NOMO-1 (cell line): Measurements from ENCODE around the gene HGFAC.
A peak's percentile ranks its signal among the peaks of the same experiment; 100 is the strongest.

Experiments
- DNase-seq, 2 experiments: peaks; one replicate each; lab custom pipeline; 2025; ENCODE audit not compliant: unreplicated experiment in 2 of 2; lab: John Stamatoyannopoulos, UW

The HGFAC gene

GRCh38 chr4:3484057-3484973 lies 42.5 kb downstream of the HGFAC start:
- peak in 1 of 2 experiments; percentile 31 for DNase-seq

DNA sequence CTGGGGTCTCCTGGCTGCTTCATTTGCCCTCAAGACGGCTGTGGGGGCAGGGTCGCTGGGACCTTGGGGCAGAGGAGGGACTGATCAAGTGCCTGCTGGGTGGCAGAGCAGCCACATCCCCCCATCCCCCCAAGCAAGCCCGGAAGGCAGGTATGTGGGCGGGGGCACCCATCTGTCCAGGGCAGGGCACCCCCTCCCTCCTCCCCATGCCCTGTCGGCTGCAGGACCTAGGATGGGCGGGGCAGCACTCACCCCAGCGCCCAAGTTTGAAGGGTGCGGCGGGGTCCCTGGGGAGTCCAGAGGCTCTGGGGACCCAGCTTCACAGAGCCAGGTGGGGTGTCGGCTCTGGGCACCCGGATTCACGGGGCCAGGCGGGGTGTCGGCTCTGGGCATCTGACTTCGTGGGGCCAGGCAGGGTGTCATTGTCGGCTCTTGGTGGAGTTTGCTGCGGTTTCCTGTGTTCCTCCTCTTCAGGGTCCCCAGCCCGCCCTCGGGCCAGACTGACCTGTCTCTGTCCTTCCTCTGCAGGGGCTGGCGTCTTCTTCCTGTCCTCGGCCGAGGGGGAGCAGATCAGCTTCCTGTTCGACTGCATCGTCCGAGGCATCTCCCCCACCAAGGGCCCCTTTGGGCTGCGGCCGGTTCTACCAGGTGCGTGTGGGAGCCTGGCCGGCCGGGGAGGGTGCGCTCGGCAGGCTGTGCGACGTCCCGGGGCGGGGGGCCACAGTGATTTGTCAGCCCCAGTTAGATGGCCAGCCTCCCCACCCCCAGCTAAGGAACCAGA lies 43.4 kb downstream of the HGFAC start:
- peak; percentile 24 to 25 for DNase-seq

DNA sequence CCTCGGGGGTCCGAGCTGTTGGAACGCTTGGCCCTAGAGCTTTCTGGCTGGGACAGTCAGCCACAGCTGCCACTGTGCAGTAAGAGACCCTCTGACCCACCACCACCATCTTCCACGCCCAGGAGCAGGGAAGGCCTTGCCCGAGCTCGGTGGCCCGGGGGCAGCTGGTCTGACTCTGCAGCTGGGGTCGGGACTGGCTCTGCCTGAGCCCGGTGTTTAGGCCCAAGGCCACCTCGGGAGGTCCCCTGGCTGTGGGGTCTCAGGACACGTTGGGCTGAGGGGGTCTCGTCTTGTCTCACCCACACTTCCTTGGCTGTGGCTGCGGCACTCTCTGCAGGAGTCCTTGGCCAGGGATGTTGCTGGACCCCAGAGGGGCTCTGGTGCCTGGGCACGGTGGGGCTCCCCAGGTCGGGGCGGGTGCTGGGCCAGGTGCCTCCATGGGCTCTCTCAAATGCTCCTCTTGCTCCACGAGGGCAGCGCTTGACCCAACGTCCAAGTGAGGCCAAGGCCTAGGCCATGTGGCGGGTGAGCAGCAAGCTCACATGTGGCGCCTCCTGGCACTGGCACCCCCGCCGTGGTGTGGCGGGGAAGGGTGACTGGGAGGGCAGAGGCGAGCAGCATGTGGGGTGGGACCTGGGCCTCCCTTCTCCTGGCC lies 44.2 kb downstream of the HGFAC start:
- DNase-seq: no peak

- DNase-seq: no peak
Measured at GRCh38 chr4:3486541-3487540, 45.1 kb downstream of the HGFAC start.

DNA sequence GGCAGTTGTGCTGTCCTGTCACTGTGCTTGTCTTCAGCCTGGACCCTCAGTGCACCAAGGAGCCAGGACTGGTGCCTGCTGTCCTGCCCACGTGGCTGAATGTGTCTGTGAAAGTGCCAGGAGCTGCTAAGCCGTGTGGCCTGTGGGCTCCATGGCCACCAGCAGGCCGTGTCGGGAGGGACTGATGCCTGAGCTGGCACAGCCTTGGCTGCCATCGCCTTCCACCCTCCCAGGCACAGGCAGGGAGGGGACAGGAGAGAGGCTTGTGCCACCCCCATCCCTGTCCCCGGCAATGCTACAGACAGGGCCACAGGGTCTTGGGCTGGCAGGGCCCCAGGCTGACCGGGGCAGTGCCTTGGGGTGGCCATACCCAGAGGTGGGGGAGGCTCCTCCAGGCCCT lies 46.1 kb downstream of the HGFAC start:
- no peak for DNase-seq

GRCh38 chr4:3488820-3489219 lies 47.1 kb downstream of the HGFAC start:
- no peak for DNase-seq

GRCh38 chr4:3489451-3489962 lies 47.7 kb downstream of the HGFAC start:
- DNase-seq: no peak

DNA sequence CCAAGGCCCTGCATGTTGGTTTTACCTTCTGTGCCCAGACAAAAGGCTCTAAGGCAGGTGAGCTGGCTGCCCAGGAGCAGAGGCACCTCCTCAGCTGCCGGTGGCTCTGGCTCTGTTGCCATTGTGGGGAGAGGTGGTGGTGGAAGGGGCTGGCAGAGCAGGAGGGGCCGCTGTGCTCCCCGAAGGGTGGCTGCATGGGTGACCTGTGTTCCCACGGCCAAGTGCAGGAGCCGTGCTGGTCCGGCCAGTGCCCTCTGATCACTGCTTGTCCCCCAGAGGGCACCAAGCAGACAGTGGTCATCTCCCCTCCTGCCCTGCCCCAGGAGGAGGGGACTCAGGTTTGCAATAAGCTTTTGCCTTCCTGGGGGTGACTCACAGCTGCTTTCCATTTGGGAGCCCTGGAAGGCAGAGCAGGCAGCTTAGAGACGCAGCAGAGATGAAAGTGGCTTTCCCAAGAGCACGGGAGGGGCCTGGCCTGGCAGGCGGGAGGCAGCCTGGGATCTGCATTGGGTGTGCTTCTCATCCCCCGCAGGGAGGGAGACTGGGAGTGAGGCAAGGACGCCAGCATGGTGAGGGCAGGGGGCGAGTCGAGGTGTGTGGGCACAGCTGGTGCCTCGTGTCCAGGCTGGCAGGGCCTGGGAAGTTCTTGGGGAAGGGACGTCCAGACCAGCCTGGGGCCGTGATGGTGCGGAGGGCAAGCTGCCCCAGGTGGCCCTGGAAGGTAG lies 50.1 kb downstream of the HGFAC start:
- no peak for DNase-seq

DNA sequence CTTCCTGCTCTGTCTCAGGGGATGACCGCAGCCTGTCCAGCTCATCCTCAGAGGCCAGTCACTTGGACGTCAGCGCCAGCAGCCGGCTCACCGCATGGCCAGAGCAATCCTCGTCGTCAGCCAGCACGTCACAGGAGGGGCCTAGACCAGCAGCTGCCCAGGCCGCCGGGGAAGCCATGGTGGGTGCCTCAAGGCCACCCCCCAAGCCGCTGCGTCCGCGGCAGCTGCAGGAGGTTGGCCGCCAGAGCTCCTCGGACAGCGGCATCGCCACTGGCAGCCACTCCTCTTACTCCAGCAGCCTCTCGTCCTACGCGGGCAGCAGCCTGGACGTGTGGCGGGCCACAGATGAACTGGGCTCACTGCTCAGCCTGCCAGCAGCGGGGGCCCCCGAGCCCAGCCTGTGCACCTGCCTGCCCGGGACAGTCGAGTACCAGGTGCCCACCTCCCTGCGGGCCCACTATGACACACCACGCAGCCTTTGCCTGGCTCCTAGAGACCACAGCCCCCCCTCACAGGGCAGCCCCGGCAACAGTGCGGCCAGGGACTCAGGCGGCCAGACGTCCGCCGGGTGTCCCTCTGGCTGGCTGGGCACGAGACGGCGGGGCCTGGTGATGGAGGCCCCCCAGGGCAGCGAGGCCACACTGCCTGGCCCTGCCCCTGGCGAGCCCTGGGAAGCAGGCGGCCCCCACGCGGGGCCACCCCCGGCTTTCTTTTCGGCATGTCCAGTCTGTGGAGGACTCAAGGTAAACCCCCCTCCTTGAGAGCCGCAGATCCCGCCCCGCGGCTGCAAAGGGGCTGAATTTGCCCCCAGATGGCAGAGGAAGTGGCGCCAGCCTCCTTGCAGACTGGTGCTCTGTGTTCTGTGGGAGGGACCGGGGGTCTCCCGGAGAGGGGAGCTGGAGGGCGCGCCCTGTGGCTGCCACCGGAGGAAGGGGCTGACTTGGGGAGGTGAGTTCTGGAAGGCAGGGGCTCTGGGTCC lies 51.3 kb downstream of the HGFAC start:
- no peak for DNase-seq

DNA sequence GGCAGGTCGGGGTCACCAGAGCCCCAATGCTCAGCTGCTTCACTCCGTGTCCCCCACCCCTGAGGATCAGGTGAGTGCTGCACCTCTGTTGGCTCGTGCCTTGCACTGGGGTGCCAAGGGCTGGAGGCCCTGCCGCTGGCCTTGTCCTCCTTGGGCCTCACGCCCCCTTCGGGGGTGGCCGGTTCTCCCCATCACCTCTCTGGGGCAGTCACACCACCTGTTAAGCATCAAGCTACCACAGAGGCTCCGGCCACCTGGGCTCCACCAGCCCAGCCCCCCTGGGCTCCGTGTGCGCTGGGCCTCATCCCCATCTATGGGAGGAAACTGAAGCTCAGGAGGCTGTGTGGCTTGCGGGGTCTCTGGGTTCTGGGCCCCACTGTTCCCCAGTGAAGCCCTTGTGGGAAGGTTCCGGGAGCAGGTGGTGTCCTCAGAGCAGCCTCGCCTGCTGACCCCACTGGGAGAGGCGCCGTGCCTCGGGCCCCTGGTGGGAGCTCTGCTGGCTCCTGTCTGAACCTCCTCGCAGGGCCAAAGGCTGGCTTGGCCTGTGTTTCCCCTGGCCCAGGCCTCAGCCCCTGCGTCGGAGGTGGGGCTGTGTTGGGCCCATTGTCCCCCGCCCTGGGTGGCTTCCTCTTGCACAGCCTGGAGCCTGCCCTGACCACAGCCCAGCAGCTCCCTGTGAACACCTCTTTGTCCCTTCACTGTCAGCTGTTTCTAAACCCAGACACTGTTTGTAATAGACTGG lies 52.1 kb downstream of the HGFAC start:
- DNase-seq: no peak

- DNase-seq: no peak
Measured at GRCh38 chr4:3494462-3494871, 52.7 kb downstream of the HGFAC start.

GRCh38 chr4:3495204-3495975 lies 53.6 kb downstream of the HGFAC start:
- DNase-seq: no peak

DNA sequence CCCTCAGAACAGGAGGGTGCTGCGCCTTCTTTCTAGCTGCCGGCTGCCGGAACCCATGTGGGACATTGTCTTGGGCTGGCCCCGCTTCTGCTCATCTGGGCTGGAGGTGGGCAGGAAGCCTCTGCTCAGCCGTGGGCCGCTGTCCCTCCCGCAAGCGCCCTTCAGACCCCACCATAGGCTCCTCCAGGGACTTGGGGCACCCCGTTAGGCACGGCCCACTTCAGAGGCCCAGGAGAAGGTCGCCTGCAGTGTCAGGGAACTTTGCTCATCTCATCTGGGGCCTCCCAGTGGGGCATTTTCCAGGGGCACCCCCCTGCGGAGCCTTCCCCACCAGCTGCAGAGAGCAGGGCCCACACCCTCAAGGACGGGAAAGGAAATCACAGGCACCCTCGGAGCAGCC lies 54.3 kb downstream of the HGFAC start:
- DNase-seq: no peak

GRCh38 chr4:3497095-3497494 lies 55.3 kb downstream of the HGFAC start:
- DNase-seq: no peak

DNA sequence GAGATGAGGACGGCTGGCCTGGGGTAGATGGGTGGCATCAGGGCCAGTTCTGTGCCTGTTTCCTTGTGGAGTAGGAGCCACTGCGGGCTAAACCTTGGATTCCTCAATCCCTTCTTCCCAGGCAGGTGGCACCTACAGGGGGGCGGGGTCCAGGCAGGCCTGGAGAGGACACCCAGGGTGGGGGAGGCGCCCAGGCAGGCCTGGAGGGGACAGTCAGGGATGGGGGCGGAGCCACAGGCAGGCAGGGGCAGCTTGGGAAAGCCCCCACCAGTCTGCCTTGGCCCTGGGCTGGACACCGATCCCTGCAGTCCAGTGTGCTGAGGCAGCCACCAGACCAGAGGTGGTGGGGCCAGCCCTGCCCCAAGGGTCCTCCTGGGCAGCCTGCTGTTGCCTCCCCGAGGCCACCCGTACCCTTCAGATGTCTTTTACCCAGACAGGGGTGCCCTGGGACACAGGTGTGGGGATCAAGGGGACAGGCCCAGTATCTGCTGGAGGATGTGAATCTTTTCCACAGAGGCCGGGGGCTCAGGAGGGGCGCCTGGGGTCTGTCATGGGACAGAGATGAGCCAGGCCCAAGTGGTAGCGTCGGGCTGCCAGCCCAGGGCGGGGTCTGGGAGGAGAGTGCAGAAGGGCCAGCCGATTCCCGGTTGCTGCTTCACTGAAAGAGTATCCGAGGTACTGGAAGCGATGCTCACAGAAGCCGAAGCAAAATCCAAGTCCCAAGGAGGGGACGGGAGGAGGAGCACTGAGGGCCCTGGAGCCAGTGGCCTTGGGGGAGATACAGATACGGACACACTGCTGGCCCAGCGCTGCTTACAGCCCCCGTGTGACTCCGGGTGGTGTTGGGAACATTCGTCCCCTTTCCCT lies 56.0 kb downstream of the HGFAC start:
- DNase-seq: no peak

DNA sequence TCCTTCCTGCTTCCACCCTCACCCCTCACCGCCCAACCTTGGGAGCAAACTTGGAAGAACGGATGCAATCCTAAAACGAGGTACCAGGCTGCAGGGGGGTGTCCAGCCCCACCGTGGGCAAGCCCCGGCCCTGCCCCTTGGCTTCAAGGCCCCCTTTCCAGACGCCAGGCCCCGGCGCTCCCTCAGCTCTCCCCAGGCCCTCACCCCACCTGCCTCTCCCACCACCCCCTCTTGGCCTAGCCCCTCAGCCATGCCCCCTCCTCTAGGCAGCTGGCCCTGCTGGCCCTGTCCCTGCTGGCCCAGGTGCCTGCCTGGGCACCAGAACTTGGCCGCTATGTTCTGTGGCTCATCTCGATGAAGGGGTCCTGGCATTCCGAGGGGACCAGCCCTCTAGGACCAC lies 56.6 kb downstream of the HGFAC start:
- DNase-seq: no peak
